ENCODE data around the gene VAV2.

Gene VAV2

DNA sequence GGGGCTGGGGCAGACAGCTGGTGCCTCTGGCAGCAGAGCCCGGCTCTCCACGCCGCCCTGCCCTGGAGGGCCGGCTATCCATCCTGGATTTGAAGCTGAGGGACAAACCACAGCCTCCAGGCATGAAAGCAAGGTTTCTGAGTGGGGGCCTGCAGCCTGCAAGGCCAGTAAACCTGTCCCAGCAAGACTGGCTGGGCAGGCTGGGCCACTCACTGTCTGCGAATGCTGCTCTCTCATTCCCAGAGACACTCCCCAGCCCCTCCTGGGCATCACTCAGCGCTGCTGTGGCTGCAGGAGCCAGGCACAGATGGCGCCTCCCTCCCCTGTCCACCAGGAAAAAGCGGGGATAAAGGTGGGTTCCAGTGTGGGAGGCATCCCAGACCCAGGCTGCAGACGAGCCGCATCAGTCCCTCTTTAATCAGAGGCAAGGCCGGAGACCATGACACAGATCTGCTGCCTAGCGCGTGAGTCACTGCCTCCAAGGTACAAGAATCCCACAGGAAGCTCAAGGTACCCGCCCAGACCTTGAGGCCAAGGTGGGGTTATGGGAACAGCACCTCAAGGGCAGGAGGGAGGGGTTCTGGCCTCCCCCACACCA lies 118.0 kb downstream of the VAV2 start:
- TF ChIP-seq, protein P1, sequence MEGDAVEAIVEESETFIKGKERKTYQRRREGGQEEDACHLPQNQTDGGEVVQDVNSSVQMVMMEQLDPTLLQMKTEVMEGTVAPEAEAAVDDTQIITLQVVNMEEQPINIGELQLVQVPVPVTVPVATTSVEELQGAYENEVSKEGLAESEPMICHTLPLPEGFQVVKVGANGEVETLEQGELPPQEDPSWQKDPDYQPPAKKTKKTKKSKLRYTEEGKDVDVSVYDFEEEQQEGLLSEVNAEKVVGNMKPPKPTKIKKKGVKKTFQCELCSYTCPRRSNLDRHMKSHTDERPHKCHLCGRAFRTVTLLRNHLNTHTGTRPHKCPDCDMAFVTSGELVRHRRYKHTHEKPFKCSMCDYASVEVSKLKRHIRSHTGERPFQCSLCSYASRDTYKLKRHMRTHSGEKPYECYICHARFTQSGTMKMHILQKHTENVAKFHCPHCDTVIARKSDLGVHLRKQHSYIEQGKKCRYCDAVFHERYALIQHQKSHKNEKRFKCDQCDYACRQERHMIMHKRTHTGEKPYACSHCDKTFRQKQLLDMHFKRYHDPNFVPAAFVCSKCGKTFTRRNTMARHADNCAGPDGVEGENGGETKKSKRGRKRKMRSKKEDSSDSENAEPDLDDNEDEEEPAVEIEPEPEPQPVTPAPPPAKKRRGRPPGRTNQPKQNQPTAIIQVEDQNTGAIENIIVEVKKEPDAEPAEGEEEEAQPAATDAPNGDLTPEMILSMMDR (IDR thresholded peaks at IDR 0.05; ENCODE audit: insufficient read depth, low read depth, low read length, missing control alignments), result no peak
- no peak overlapping the region for H3K4me3 ChIP-seq (ENCODE audit: low read depth, low read length)
- no peak for DNase-seq (ENCODE audit: low read depth)

DNA sequence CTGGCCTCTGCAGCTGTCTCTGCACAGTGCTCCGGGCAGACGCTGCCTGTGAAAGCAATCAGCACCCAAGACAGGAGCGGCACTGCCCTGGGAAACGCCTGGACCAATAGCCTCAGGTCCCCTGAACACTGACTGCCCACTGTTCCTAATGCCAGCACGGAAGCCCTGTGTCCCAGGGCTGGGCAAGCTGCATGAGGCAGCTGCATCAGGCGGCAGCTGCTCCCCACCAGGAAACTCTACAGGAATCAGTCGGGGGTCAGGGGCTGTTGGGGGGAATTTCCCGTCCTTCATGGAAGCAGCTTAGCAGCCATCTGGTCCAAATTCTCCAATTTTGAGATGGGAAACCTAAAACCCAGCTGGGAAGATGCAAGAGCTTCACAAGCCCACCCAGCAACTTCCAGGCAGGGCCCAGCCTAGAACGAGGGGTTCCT lies 118.6 kb downstream of the VAV2 start:
- no peak for DNase-seq (ENCODE audit: low read depth)
- H3K4me3 ChIP-seq (ENCODE audit: low read depth, low read length), result no peak overlapping the region

DNA sequence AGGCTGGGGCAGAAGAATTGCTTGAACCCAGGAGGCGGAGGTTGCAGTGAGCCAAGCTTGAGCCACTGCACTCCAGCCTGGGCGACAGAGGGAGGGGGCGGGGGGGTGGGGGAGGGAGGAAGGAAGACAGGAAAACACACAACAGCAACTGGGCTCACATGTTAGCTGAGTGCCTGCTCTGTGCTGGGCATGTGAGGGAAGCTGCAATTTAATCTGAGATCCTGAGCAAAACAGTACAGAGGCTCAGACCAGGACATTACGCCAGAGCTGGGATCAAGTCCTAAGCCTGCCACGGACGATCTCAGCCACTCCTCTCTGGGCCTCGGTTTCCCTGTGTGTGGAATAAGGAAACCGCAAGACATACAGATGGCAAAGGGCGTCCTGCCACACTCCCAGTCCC lies 119.1 kb downstream of the VAV2 start:
- DNase-seq (ENCODE audit: low read depth), result no peak
- TF ChIP-seq, protein P1 (IDR thresholded peaks at IDR 0.05; ENCODE audit: insufficient read depth, low read depth, low read length, missing control alignments), result no peak
- H3K4me3 ChIP-seq (ENCODE audit: low read depth, low read length), result no peak overlapping the region

More for the DNA sequence above, 118.6 kb downstream of the VAV2 start:
- TF ChIP-seq, protein P1 (IDR thresholded peaks at IDR 0.05; ENCODE audit: insufficient read depth, low read depth, low read length, missing control alignments), result no peak

DNA sequence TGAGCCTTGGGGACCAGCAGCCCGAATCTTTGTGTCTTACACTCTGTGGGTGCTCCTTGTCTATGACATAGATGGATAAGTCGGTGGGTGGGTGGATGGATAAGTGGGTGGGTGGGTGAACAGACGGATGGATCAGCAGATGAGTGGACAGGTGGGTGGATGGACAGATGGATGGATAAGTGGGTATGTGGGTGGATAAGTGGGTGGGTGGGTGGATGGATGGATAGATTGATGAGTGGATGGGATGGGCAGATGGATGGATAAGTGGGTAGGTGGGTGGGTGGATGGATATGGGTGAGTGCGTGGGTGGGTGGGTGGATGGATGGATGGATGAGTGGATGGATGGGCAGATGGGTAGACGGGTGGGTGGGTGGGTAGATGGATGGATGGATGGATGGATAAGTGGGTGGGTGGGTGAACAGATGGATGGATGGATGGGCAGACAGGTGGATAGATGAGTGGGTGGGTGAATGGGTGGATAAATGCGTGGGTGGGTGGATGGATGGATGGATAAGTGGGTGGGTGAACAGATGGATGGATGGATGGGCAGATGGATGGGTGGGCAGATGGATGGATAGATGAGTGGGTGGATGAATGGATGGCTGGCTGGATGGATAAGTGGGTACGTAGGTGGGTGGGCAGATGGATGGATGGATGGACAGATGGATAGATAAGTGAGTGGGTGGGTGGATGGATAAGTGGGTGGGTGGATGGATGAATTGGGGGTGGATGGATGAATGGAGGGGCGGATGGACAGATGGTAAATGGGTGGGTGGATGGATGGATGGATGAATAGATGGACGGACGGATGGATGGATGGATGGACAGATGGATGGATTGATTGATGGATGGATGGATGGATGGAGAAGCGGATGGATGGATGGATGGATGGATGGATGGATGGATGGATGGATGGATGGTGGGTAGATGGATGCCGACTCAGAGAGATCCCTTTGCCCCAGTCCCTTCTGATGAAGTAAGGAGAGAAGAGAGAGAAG lies 121.2 kb downstream of the VAV2 start:
- no peak for DNase-seq (ENCODE audit: low read depth)
- TF ChIP-seq, protein P1 (IDR thresholded peaks at IDR 0.05; ENCODE audit: insufficient read depth, low read depth, low read length, missing control alignments), result no peak
- H3K4me3 ChIP-seq (ENCODE audit: low read depth, low read length), result no peak overlapping the region

DNA sequence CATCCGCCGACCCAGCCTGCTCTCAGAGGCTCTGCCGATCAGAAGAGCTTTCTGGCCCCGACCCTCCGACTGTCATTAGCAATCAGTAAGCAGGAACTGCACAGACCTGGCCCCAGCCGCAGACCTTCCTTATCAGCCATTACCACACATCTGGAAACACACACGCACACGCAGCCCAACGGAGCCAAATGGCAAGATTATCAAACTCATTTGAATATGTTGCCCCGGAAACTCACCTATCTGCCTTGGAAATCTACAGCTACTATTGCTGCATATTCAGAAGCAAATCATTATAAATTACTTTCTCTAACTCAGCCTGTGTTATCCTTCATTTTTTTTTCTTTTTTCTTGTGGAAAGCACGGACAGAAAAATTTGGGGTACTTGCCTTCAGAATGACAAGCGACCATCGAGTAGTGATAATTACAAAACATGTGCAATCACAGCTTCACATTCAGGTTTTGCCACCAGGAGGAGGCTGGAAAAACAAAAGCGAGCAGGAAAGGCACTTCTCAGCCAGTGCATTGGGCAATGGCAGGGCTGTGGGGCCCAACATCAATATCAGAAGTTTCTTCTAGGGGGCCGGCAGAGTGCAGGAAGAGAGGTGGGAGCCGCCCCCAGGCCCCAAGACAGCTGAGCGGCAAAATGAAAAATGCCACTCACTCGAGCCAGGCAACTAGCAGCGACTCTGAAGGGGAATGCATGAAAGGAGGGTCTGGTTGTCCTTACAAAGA lies 122.3 kb downstream of the VAV2 start:
- no peak for DNase-seq (ENCODE audit: low read depth)
- TF ChIP-seq, protein P1 (IDR thresholded peaks at IDR 0.05; ENCODE audit: insufficient read depth, low read depth, low read length, missing control alignments), result no peak
- H3K4me3 ChIP-seq (ENCODE audit: low read depth, low read length), result no peak overlapping the region

DNA sequence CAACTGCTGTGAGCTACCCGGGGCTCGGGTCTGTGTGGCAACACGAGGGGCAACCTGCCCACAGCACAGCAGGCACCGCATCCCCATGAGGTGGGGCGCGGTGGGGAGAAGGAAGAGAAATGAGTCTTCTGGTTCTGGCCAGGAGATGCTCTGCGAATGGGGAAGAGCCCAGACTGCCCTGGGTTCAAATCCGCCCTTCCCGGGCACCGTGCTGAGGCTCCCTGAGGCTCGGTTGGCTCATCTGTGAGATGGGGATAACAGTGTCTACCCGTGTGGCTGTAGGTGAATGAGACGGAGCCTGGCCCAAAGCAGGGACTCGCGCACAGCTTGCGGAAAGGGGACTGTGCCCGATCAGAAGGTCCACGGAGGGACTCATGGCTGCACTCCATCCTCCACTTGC lies 123.9 kb downstream of the VAV2 start:
- H3K4me3 ChIP-seq (ENCODE audit: low read depth, low read length), result no peak overlapping the region
- TF ChIP-seq, protein P1 (IDR thresholded peaks at IDR 0.05; ENCODE audit: insufficient read depth, low read depth, low read length, missing control alignments), result no peak
- DNase-seq (ENCODE audit: low read depth), result no peak
